Esophagus squamous epithelium (tissue), 4 donors: ENCODE results near the gene GALM.

Experiments
- POLR2A ChIP-seq, 4 donors: fragments of 450-650 bp; IDR thresholded peaks; one replicate each; pipeline ENCODE4 v1.6.1; 2017; ENCODE audit warnings: antibody characterized with exemption in 4 of 4, mild to moderate bottlenecking in 4 of 4, moderate library complexity in 3 of 4
- TF ChIP-seq, protein P1 (sequence below), 6 experiments: fragments of 450-650 bp in 4 of 6; fragments of 200-600 bp in 2 of 6; sonication (generic) in 2 of 6; IDR thresholded peaks; one replicate each; pipeline ENCODE4 v1.5.1; 2016 to 2019; ENCODE audit warnings: antibody characterized with exemption in 6 of 6, mild to moderate bottlenecking in 4 of 6, moderate library complexity in 4 of 6

DNA sequence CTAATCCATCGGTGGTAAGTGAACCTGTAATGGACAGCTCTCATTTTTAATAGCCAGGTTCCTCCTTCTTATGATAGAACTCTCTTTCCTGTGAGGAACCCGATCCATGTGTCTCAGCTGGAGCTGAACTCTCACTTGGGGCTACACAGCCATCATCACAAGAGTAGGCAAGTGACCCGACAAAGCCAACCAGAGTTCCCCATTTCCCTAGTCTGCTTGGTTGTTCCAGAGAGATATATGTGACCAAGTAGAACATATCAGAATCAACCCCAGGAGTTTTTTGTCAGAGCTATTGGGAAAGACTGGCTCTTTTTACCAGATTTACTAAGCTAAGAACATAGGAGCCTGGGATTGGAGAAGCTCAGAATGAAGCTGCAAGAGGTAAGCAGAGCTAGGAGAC is 48.6 kb upstream of the GALM start:
- TF ChIP-seq POLR2A (IDR thresholded peaks at IDR 0.05) = no peak
- TF ChIP-seq, protein P1, sequence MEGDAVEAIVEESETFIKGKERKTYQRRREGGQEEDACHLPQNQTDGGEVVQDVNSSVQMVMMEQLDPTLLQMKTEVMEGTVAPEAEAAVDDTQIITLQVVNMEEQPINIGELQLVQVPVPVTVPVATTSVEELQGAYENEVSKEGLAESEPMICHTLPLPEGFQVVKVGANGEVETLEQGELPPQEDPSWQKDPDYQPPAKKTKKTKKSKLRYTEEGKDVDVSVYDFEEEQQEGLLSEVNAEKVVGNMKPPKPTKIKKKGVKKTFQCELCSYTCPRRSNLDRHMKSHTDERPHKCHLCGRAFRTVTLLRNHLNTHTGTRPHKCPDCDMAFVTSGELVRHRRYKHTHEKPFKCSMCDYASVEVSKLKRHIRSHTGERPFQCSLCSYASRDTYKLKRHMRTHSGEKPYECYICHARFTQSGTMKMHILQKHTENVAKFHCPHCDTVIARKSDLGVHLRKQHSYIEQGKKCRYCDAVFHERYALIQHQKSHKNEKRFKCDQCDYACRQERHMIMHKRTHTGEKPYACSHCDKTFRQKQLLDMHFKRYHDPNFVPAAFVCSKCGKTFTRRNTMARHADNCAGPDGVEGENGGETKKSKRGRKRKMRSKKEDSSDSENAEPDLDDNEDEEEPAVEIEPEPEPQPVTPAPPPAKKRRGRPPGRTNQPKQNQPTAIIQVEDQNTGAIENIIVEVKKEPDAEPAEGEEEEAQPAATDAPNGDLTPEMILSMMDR (IDR thresholded peaks at IDR 0.05) = no peak
